GM21737 (cell line): Measurements from ENCODE around the gene ANKRD37.

Source experiments
- ATAC-seq: cut with Tn5 transposase; IDR thresholded peaks from one replicate; pipeline ENCODE4 v1.9.1; 2021; ENCODE audit warnings: mild to moderate bottlenecking, moderate library complexity; ENCODE audit not compliant: unreplicated experiment

The ANKRD37 gene

DNA sequence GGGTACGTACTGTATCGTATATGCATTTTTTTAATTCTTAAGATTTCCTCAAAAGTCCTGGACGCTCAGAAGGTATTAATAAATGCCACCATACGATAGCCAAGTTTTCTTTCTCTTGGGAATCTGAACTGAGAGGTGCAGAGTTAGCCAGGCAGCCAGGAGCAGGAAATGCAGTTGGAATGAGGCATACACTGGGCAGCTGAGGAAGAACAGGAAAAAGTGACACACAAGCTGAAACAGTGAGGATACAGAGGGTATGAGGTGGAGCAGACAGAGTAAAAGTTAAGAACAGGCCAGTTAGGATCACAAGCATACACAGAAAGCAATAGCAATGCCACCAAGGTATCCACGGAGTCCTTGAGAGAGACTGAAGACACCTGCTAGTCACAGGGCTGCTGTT is 15.8 kb downstream of the ANKRD37 start:
- ATAC-seq: no peak

DNA sequence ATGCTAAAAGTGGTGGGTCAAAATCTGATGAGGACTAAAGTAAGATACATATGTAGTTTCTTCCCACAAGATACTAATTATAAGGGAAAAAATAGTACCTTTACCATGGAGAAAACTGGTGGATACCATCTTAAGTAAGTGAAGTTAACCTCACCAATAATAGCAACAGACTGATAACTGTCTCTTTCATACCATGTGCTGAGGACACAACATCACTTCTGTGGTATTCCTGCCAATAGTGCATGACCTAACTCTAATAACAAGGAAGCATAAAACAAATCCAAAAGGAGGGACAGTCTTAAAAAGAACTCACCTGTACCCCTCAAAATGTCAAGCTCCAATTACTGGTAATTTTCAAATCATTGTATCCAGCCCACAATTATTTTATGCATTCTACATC is 20.3 kb downstream of the ANKRD37 start:
- ATAC-seq: no peak

DNA sequence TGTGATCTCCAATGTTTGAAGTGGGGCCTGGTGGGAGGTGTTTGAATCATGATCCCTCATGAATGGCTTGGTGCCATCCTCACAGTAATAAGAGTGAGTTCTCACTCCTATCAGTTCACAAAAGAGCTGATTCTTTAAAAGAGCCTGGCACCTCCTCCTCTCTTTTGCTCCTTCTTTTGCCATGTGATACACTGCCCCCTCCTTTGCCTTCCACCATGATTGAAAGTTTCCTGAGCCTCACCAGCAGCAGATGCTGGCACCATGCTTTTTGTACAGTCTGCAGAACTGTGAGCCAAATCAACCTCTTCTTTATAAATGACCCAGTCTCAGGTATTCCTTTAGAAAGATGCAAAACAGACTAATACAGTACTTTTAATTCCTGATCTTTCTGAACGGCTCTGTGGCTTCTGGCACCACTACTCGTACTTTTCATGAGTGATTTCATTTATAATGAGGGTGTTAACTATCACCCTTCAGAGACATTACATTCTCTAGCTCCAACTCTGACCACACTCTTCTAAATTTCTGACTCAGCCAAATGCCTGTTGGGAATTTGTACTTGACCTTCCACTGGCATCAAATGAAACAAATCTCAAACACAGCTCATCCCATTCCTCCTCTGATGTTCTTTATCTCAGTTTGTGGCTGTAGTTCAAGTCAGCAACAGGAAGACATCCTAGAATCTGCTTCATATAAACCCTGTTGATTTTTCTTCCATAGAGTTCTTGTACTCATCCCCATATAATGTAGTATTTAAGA is 24.9 kb downstream of the ANKRD37 start:
- no peak for ATAC-seq

DNA sequence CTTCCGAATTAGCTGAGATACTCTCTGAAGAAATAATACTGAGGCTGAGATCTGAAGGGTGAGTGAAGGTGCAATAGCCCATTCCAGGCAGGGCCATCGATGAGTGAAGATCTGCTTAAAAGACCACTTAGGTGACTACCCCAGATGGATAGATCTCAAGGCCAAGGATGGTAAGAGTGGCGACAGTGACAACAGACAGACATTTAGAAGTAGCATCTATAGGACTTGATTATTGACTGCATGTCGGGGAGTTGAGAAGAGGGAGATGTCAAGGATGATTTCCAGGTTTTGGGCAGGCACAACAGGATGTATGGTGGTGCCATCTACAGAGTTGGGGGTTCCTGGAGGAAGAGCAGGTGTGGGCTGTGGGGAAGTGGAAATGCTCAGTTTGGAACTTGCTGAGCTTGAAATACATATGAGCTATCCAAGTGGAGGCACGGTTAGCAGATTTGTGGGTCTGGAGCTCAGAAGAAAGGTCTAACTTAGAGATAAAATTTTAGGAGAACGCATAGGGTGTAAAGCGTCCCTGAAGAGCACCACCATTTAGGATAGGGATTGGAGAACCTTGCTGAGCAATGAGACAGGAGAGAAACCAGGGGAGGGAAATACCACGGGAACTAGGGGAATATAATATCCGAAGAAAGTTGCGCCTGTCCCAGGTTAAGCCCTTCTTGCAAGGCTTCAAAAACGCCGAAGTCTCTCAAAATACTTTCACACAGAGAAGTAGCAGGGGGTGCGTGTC is 28.4 kb downstream of the ANKRD37 start:
- no peak for ATAC-seq

DNA sequence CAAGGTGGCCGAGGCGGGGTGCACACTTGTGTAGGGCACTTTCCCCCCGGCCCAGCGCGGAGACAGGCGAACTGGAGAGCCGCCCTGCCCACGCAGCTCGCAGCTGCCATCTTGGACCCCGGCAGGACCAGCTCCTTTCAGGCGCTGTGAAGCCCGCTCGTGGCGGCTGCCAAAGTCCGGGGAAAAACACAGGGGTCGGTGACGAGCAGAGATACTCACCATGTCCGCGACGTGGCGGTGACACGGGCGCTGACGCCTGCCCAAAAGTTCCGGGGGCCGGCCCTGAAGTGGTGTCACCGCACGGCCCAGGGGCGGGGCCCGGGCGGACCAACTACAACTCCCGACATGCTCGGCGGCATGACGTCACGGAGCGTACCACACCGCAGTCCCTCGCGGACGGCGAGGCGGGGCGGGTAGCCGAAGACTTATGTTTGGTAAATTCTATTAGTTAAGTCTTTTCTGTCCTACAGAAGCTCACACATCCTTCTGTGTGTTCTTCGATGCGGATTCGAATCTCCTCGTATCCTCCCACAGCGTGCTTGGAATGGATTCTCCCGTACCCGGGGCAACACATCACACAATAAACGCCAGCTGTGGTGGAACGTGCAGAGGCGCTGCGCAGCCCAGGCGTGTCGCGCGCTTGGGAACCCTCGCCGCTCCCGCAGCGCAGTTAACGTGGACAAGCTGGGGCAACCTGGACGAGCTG is 29.2 kb downstream of the ANKRD37 start, which contains the start of gene UFSP2:
Gene UFSP2, minus strand, starts transcription at position 318 of the 706 bp plus-strand sequence. Its CDS starts 96 bp downstream, at position 222.
- ATAC-seq: peak; percentile 93

DNA sequence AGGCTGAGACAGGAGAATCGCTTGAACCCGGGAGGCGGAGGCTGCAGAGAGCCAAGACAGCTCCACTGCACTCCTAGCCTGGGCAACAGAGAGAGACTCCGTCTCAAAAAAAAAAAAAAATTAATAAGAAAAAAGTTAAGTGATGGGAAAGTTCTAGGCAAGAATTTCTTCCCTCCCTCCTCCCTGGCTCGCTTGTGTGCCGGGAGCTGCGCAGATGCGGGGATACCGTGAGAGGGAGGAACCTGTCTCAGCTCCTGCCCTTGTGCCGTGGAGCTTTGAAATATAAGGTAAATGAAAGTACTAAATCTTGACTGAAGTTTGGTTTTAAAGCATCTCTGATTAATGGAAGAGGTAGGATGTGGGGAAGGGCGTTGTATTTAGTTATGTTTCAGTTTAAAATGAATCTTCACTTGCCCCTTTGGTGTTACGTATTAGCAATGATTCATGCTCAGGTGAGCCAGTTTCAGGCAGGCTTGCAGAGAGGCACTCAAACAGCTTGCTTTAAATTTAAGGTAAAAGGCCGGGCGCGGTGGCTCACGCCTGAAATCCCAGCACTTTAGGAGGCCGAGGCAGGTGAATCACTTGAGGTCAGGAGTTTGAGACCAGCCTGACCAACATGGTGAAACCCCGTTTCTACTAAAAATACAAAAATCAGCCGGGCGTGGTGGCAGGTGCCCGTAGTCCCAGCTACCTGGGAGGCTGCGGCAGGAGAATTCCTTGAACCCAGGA is 30.5 kb downstream of the ANKRD37 start:
- no peak for ATAC-seq

DNA sequence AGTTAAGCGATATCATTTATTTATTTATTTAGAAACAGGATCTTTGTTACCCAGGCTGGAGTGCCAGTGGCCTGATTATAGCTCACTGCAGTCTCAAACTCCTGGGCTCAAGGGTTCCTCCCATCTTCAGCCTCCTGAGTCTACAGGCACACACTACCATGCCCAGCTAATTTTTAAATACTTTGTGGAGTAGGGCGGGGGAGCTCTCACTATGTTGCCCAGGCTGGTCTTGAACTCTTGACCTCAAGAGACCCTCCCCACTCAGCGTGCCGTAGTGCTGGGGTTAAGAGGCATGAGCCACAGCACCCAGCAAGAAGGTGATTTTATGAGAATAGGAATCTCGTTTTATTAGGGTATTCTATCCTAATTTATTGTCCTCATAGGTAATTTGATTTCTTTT is 33.0 kb downstream of the ANKRD37 start:
- ATAC-seq: no peak

DNA sequence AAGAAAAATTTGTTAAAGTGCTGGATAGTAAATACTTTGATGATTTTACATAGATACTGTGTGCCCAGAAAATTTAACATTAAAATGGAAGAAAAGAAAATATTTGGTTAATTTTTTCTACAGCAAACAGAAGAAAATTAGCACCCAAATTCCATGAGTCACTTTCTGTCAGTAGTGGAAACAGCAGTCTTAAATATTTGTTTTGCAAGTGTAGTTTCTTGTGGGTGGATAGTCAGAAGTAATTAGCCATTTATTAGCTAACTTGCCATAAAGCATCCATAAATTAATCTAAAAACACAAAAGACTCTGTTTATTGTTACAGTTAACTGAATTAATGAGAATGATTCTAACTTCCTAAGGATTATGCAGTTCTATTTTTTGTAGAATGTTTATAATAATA is 38.8 kb downstream of the ANKRD37 start:
- no peak for ATAC-seq

DNA sequence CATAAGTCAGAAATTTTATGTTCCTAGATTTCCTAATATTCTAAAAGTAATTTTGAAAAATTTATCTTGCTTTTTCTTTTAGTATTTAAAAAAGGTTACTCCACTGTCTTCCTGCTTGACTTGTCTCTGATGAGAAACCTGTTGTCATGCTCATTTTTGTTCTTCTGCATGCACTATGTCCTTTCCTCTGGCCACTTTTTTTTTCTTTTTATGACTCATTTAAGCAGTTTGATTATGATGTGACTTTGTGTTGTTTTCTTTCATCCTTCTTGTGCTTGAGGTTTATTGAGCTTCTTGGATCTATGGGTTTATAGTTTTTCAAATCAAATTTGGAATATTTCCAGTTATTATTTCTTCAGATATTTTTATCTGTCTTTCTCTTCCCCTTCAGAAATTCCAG is 41.2 kb downstream of the ANKRD37 start:
- no peak for ATAC-seq

DNA sequence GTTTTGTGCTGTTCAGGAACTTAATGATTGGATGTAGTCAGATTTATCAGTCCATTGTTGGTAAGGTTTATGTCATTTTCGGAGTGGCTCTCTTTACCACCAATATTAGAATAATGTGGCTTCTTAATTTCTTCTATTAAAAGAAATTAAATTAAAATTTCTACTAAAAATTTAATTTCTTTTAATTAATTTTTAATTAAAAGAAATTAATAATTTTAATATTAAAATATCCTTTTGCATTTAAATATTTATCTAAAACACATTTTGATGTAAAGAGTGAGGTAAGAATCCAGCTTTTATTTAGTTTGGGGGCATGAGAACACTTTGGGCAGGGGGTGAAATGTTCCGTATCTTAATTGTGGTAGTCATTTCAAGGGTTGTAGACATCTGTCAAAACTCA is 44.8 kb downstream of the ANKRD37 start:
- ATAC-seq: no peak

DNA sequence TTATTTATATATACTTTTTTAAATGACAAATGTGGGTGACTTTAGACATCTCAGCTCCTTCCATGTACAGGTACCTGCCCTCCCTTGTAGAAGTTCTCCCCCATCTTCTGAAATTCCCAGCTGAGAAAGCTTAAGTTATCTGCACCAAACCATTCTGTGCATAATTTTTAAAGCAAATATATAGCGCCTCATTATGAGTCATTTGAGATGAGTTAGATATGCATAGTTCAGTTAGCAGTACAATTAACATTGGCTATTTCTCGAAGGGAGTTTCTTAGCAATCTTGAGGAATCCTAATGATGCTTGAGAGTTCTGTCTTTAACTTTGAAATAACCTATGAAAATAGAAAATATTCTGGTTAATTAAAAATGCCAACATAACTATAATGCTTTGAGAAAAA is 48.6 kb downstream of the ANKRD37 start:
- ATAC-seq: no peak
